GM18505 (cell line): ENCODE results near the gene SH3RF2.

ENCODE experiments used
- ATAC-seq: cut with Tn5 transposase; IDR thresholded peaks from one replicate; pipeline ENCODE4 v1.9.1; 2021; ENCODE audit not compliant: unreplicated experiment
- POLR2A ChIP-seq: IDR thresholded peaks from 4 replicates; pipeline ENCODE4 v1.6.1; 2011; ENCODE audit warnings: borderline replicate concordance; ENCODE audit not compliant: insufficient read depth, insufficient read length; ENCODE audit errors: extremely low read depth

The SH3RF2 gene

DNA sequence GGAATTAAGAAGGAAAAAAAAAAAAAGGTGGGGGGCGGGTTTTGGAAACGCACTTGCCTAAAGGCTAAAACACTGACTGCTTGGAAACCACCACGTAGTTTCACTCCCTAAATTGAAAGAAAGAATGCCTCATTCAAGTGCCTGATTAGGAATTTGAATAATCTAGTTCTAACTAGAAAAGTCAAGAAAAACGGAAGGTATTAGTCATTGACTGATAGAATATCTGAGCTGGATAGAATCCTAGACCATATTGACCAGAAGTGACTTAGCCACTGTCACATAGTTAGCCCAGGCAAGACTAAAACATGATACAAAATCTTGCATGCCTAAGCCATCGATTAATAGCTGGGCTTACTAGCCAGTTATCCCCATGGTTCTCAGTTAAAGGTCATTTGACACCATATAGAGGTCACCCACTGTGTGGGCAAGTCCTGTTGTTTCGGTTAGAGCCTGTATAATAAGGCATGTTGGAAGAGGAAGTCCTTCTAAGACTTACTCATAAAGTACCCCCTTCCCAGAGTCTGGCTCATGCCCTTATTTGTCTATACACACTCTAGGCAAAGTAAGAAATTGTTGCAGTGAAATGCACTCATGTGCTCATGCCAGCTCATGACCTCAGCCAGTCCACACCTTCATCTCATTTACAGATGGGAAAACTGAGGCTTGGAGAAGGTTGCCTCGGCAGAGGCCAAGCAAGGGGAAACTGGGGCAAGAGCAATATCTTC, 40.2 kb downstream of the SH3RF2 start:
- no peak for TF ChIP-seq POLR2A
- peak; percentile 79 for ATAC-seq

DNA sequence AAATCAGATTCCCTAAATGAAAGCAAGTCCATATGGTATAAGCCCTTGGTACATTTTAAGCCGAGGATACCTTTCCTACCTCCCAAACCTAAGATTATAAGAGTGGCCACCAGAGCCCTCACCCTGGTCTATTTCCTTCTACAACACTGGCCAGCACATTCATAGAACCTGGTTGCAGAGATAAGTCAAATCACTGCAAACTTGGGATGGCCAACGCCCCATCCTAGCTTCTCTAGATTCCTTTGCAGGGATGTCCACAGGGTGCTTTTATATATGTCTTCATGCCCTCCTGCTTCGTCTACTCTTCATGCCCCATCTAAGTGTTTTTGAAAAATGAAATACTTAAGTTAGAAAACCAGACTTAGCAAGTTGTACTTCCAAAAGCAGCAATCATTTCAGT, 41.8 kb downstream of the SH3RF2 start:
- TF ChIP-seq POLR2A, result no peak
- no peak for ATAC-seq

DNA sequence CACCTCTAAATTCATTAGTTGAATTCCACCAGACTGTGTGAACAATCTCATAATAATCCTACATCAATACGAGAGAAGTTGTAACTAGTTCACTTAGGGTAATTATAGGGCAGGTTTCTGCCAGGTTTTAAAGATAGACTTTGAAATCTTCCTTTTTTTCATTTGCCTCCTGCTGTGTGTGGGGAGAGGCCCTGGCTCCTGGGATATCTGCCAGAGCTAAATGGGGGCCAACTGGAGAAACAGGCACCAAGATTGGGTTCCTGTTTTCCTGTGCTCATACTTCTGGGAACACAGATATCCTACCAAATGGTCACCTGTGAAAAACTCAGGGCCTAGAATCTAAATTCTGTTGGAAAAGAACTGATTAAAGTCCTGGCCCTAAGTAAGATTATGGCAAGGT, 42.3 kb downstream of the SH3RF2 start:
- ATAC-seq, result no peak

DNA sequence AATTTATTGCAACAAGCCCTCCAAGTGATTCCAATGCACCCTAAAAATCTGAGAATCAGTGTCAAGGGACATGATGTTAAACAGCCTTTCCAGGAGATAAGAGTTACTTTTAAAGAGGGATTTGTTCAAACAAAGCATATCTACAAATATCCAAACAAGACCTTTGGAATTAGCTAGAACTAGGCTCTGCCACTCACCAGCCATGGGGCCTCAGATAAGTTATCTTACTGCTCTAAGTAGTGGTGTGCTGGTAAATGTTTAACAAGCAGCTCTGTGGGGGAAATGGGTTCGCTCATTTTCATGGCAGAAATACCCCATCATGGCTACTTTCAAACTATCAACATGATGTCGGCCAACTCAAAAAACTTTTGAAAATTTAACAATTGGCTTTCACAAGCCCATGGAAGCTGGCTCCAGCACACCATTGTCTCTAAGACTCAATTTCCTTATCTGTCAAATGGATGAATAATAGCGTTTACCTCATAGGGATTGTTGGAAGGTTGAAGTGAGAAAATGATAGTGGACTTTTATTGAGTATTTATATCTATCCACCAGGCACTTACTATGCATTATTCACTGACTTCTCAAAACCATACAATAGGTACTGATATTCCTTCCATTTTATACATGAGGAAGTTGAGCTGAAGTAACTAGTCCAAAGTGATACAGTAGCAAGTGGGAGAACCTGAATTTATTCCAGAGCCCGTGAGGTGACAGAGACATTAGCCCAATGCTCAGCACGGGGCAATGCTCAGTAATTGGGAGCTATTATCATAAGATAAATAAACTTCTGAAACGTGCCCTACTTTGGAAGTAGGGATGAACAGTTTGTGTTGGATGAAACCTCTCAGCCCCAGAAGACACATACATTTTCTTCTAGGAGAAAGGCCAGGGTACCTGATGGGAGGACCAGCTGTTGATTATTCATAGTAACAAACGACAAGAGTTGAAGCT, 43.2 kb downstream of the SH3RF2 start:
- TF ChIP-seq POLR2A, result no peak
- ATAC-seq, result no peak

More for the DNA sequence above, 42.3 kb downstream of the SH3RF2 start:
- TF ChIP-seq POLR2A, result no peak

DNA sequence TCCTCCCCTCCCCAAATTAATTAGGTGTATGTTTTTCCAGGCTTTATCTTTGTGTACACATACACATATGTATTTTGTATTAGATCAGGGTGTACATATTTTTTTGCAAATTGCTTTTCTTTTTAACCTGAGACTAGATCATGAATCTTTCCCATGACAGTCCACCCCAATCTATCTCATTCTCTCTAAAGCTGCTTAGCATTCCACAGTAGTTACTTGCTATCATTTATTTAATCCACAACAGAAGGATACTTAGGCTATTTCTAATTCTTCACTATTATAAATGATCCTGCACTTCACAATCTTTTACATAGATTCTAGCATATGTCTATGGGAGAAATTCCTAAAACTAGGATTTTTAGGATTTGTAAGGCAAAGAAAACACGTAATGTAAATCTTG, 43.9 kb downstream of the SH3RF2 start:
- ATAC-seq, result no peak
- no peak for TF ChIP-seq POLR2A

DNA sequence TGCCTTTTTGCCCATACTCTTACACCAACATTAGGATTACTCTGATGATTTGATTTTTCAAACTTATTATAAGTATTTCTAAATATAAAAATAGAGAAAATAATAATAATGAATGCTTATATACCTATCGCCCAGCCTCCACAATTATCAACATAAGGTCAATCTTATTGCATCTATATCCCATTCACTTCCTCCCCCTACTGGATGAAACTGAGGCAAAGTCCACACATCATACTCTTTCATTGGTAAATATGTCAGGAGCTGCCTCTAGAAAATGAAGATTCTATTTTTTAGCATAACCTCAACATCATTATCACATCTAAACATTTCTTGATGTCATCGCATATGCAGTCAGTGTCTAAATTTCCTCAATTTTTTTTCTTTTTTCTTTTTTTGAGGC, 44.3 kb downstream of the SH3RF2 start:
- TF ChIP-seq POLR2A, result no peak
- ATAC-seq, result no peak

DNA sequence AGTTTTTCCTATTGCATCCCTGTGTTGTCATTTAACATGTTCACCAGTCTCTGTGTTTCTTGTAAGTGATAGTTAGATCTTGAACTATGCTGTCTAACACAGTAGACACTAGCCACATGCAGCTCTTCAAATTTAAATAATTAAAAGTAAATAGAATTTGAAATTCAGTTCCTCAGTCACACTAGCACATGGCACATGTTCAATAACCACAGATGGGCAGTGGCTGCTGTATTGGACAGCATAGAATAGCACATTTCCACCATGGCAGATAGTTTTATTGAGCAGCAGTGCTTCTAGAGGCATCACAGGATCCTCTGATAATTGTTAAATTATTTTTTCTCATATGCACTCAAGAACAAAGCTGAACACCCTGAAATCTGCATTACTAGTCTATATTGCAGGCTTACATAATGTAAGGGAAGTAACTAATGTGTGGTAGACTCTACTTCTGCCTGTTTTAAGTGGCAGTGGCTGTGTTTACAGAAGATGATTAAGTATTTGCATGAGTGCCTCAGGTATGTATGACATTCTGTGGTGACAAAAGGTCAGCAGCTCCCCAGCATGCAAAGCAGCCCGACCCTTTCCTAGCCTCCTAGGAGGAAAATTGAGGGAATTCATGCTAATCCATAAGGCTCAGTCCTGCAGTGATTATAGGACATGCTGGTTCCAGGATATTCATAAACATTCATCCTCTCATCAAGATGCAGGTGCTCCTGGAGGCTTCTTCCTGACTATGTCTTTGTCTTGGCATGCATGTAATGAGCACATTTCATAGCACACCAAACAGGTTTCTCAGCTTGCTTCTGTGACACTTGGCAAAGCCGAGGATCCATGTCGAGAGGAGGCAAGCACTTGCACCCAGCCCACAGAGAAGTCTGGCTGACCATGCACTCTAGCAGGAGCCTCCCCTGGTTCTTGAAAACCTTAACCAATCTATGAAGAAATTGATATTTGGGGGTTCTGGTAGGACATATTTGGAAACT, 45.5 kb downstream of the SH3RF2 start:
- ATAC-seq, result no peak
- TF ChIP-seq POLR2A, result no peak

DNA sequence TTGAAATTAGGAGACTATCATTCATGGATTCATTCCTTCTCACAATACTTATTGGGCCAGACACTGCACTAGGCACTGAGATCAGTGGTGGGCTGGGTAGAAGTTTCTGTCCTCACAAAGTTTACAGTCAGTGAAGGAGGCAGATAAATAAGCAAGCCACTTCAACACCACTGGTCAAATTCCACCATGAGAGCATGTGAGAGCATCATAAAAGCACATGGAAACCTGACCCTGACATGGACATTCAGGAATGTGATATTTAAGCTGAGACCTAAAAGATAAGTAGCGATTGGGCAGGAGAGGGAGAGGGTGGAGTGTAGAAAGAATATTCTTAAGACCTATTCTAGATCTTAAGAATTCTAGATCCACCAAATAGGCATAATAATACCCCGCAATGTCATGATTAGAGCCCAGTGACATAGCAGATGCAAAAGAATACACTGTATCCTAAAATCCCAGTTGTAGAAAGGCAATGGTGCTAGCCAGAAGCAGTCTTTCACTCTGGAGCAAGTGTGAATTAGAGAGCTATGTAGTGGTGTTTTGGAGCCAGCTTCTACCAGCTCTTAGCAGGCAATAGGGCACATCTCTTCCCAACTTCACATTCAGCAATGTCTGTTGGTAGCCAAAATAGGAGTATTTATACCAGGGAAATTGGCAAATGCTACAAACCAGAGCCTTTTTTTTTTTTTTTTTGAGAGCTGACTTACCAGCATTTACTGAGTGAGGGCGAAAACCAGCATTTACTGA, 46.4 kb downstream of the SH3RF2 start:
- ATAC-seq, result no peak

DNA sequence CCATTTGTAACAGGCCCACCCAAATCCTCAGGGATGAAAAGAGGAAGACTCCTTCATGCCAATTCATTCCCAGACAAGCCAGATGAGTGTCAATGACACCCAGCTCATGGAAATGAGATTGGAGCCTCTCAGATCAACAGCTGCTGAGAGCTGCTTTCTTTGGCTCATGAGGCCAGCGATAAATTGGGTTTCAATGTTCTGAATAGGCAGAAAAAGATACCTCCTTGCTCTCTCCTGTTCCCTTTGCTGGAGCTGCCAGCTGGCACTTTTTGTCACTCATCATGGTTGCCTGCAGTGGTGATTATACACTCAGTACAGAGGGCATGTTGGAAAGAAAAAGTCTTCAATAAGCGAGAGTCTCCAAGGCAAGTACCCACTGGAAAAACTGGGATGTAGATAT, 47.1 kb downstream of the SH3RF2 start:
- no peak for ATAC-seq
- no peak for TF ChIP-seq POLR2A

More for the DNA sequence above, 46.4 kb downstream of the SH3RF2 start:
- no peak for TF ChIP-seq POLR2A

DNA sequence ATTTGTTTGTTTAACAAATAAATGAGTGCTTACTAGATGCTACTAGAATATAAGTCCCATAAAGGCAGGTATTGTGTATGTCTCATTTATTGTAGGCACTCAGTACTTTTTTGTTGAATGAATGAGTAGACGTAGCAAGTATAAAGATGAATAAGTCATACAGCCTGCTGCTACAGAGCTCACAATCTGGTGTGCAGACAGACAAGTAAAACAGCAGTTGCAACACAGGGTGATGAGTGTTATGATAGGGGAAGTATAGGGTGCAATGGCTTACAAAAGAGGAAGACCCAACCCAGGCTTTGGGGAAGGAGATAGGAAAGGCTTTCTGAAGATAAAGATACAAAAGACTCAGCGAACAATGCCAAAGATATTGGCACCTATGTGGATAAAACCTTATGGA, 47.7 kb downstream of the SH3RF2 start:
- no peak for TF ChIP-seq POLR2A
- no peak for ATAC-seq

DNA sequence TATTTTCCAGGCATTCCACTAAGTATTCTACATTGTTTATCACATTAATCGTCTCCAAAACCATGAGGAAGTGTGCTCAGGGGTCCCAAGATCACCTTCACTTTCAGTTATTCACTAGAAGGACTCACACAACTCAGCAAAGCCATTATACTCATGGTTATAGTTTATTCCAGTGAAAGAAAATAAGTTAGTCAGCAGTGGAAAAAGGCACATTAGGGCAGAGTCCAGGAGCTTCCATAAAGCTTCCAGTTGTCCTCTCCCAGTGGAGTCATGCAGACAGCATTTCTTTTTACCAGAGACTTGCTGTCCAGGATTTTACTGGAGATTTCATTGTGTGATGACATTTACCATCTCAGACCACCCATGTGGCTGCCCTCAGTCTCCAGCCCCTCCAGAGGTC, 51.5 kb downstream of the SH3RF2 start:
- no peak for TF ChIP-seq POLR2A
- ATAC-seq, result no peak

DNA sequence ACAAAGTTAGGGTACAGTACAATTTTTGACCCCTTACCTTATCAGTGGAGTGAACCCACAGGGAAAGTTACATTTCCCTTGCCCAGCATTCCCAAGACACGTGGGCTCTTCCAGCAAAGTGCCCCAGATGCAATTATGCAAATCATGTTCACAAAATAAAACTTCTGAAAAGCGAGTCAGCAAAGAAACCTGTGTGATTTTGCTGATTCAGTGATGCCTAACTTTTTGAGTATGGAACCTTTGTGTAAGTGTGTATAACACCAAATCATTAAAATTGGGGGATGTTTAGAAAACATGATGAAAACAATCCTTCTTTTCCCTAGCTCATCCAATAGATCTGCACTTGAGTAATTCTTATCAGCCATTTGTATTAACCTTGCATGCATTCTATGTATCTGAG, 52.6 kb downstream of the SH3RF2 start:
- no peak for ATAC-seq
- no peak for TF ChIP-seq POLR2A

DNA sequence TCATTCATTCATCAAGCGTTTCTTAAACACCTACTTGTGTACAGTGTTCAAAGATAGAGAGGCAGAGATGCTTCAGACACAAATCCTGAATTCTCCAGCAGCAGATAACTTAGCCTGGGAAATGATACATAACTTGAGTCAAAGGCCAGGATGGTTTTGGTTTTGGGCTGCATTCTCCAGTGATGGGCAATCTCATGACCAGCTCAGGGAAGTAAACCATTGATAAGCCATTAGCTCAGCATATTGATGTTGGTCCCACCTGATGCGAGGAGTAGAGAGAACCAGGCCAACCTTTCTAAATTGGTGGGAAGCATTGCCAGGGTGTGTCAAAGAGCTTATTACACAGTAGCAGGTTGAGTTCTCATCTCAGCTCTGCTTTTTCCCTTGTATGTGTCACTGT, 53.0 kb downstream of the SH3RF2 start:
- no peak for ATAC-seq
- TF ChIP-seq POLR2A, result no peak

DNA sequence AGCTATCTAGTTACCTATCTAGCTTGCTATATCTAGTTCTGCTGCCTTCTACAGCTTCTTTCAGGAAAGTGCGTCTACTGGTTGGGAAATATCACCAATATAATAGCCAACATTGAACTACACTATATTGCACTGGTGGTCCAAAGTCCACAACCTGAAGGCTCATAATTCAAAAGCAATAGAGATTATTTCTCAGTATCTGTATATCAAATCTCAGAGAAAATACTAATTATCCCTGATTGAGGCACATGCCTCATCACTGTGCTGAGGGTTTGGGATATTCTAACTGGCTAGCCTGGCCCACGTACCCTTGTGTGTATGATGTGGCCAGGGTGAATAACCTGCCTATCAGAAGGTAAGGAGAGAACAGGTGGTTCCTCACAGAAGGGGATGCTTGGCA, 53.8 kb downstream of the SH3RF2 start:
- no peak for TF ChIP-seq POLR2A
- ATAC-seq, result no peak
